Measurements from ENCODE around the gene ZNF516.

ZNF516 gene

GRCh38 chr18:76453932-76454331, 41.1 kb downstream of the ZNF516 start:
- DNase-seq (ENCODE audit: low spot score), result no peak

- DNase-seq (ENCODE audit: low spot score), result no peak
These were observed 41.9 kb downstream of the ZNF516 start for GRCh38 chr18:76453057-76453561.

GRCh38 chr18:76452357-76452756, 42.7 kb downstream of the ZNF516 start:
- DNase-seq (ENCODE audit: low spot score), result no peak

GRCh38 chr18:76451396-76452331, 43.4 kb downstream of the ZNF516 start:
- DNase-seq (ENCODE audit: low spot score), result no peak

- no peak for DNase-seq (ENCODE audit: low spot score)
These were observed 44.3 kb downstream of the ZNF516 start for GRCh38 chr18:76450452-76451395.

- no peak for DNase-seq (ENCODE audit: low spot score)
These were observed 46.0 kb downstream of the ZNF516 start for GRCh38 chr18:76449111-76449453.

GRCh38 chr18:76448256-76449110, 46.6 kb downstream of the ZNF516 start:
- no peak for DNase-seq (ENCODE audit: low spot score)

- no peak for DNase-seq (ENCODE audit: low spot score)
These were observed 47.7 kb downstream of the ZNF516 start for GRCh38 chr18:76447258-76447890.

- DNase-seq (ENCODE audit: low spot score), result no peak
These were observed 48.5 kb downstream of the ZNF516 start for GRCh38 chr18:76446321-76447257.

GRCh38 chr18:76445741-76446232, 49.3 kb downstream of the ZNF516 start:
- DNase-seq (ENCODE audit: low spot score), result no peak

GRCh38 chr18:76445275-76445674, 49.8 kb downstream of the ZNF516 start:
- no peak for DNase-seq (ENCODE audit: low spot score)

- no peak for DNase-seq (ENCODE audit: low spot score)
These were observed 50.5 kb downstream of the ZNF516 start for GRCh38 chr18:76444446-76445105.

GRCh38 chr18:76443519-76444445, 51.3 kb downstream of the ZNF516 start:
- no peak for DNase-seq (ENCODE audit: low spot score)

- no peak for DNase-seq (ENCODE audit: low spot score)
These were observed 52.5 kb downstream of the ZNF516 start for GRCh38 chr18:76442413-76443171.

GRCh38 chr18:76441668-76442412, 53.2 kb downstream of the ZNF516 start:
- DNase-seq (ENCODE audit: low spot score), result no peak

GRCh38 chr18:76441002-76441667, 53.9 kb downstream of the ZNF516 start:
- no peak for DNase-seq (ENCODE audit: low spot score)

All from HuH-7.5 (cell line).